CD4-positive, alpha-beta memory T cell (primary cell): ENCODE data around the gene GOLGA8S. TPM values are rescaled to one million over a fixed set of nuclear protein-coding genes. Genes with fewer than 3 reads are reported as not detected.
"Not testable (repeated sequence)": the region's sequence is repeated elsewhere in the genome, so short reads cannot be mapped to it uniquely, and the experiment has no call there.

Experiments used
- CTCF ChIA-PET: fragments of 350-600 bp; sonication (Branson Sonifier 250); formaldehyde crosslinking; loops from one replicate; lab custom pipeline; 2021; ENCODE audit warnings: inconsistent platforms; ENCODE audit not compliant: partially characterized antibody; lab: Charles Lee
- POLR2A ChIA-PET: fragments of 350-600 bp; sonication (Branson Sonifier 250); formaldehyde crosslinking; loops from one replicate; lab custom pipeline; 2021; ENCODE audit not compliant: partially characterized antibody; lab: Charles Lee
- DNase-seq, 5 donors: peaks; one replicate each; pipeline versions ENCODE4 v3.0.0 to v3.0.0-alpha.2; 2020 to 2022; ENCODE audit warnings: mixed read lengths in 1 of 5
- H3K27ac ChIP-seq: one replicate; pipeline ENCODE4 v1.7.0; 2013; ENCODE audit warnings: low read depth, low read length
- H3K27me3 ChIP-seq: 2 replicates; pipeline ENCODE4 v1.7.0; 2013; ENCODE audit warnings: mild to moderate bottlenecking, low read length, moderate library complexity; ENCODE audit not compliant: insufficient read depth
- H3K36me3 ChIP-seq: 2 replicates; pipeline ENCODE4 v1.7.0; 2013; ENCODE audit warnings: mild to moderate bottlenecking, low read length, moderate library complexity; ENCODE audit not compliant: insufficient read depth
- H3K4me1 ChIP-seq: 2 replicates; pipeline ENCODE4 v1.7.0; 2013; ENCODE audit warnings: mild to moderate bottlenecking, low read length, moderate library complexity; ENCODE audit not compliant: insufficient read depth
- H3K4me3 ChIP-seq, 2 donors: one replicate each; pipeline ENCODE4 v1.7.0; 2013; ENCODE audit warnings: low read length in 2 of 2, mild to moderate bottlenecking in 1 of 2
- H3K9me3 ChIP-seq, 2 donors: one replicate each; pipeline ENCODE4 v1.7.0; 2013; ENCODE audit warnings: low read length in 2 of 2, control low read depth in 1 of 2; ENCODE audit not compliant: control insufficient read depth in 1 of 2
- H3K27ac Mint-ChIP-seq, 7 donors: one replicate each; pipeline ENCODE4 v1.8.0; 2020 to 2021; ENCODE audit warnings: mixed read lengths in 7 of 7, mild to moderate bottlenecking in 6 of 7, inconsistent platforms in 3 of 7, moderate library complexity in 3 of 7
- H3K27me3 Mint-ChIP-seq, 2 donors: one replicate each; pipeline ENCODE4 v1.8.0; 2020 to 2021; ENCODE audit warnings: mixed read lengths in 2 of 2
- H3K36me3 Mint-ChIP-seq, 2 donors: one replicate each; pipeline ENCODE4 v1.8.0; 2020 to 2021; ENCODE audit warnings: mixed read lengths in 2 of 2, inconsistent platforms in 1 of 2, mild to moderate bottlenecking in 1 of 2
- H3K4me1 Mint-ChIP-seq, 4 donors: one replicate each; pipeline ENCODE4 v1.8.0; 2020 to 2021; ENCODE audit warnings: mixed read lengths in 4 of 4, mild to moderate bottlenecking in 1 of 4
- H3K4me3 Mint-ChIP-seq, 8 donors: one replicate each; pipeline ENCODE4 v1.8.0; 2020 to 2021; ENCODE audit warnings: mixed read lengths in 8 of 8, mild to moderate bottlenecking in 7 of 8, moderate library complexity in 6 of 8, inconsistent platforms in 3 of 8
- H3K9me3 Mint-ChIP-seq, 8 donors: one replicate each; pipeline ENCODE4 v1.8.0; 2020 to 2021; ENCODE audit warnings: mixed read lengths in 8 of 8, mild to moderate bottlenecking in 5 of 8, inconsistent platforms in 3 of 8, moderate library complexity in 1 of 8
- intact Hi-C: fragments of 100-400 bp; cut with micrococcal nuclease; formaldehyde crosslinking; loops from one replicate; pipeline ENCODE4 v1.15.1; 2023
- polyA plus RNA-seq, 2 donors: library from polyadenylated mRNA; unstranded; fragments of 300-500 nt; fragmentation: Illumina TruSeq; gene quantifications; one replicate each; pipeline ENCODE4 v1.2.3, GENCODE V29; 2021
- total RNA-seq, 2 experiments: library from RNA; stranded (reverse); gene quantifications; one replicate each; pipeline ENCODE4 v1.2.3, GENCODE V29; 2021

GOLGA8S gene
- total RNA-seq (under 1 TPM; 0.30 to 0.35 TPM), polyA plus RNA-seq (not detected)

GRCh38 chr15:23354448-23354847 lies at the start of gene GOLGA8S:
GOLGA8S (plus strand) TSS chr15:23354748; CDS start chr15:23354810, 62 bp downstream.
- H3K4me3 ChIP-seq, intact Hi-C loops, H3K36me3 Mint-ChIP-seq, H3K4me3 Mint-ChIP-seq, H3K9me3 ChIP-seq, H3K27me3 ChIP-seq, H3K36me3 ChIP-seq, H3K27ac Mint-ChIP-seq, H3K4me1 ChIP-seq, H3K4me1 Mint-ChIP-seq, CTCF ChIA-PET, DNase-seq, H3K27ac ChIP-seq, POLR2A ChIA-PET, H3K27me3 Mint-ChIP-seq, H3K9me3 Mint-ChIP-seq: not testable (repeated sequence)

GRCh38 chr15:23304805-23305204 lies 49.7 kb upstream of the GOLGA8S start:
- H3K36me3 Mint-ChIP-seq = peaks cover 4 to 15% of the 10 kb centered on the region in 2 donors
- peak overlapping the region in 5 of 7 donors; percentile 41 to 96 (median 72) for H3K27ac Mint-ChIP-seq
- H3K27me3 ChIP-seq, POLR2A ChIA-PET, CTCF ChIA-PET, H3K9me3 ChIP-seq, intact Hi-C loops, H3K36me3 ChIP-seq, H3K27ac ChIP-seq, H3K4me3 ChIP-seq, DNase-seq, H3K9me3 Mint-ChIP-seq, H3K27me3 Mint-ChIP-seq: not testable (repeated sequence)
- peaks cover 19% of the 10 kb centered on the region for H3K4me1 ChIP-seq
- H3K4me3 Mint-ChIP-seq = peak overlapping the region; percentile 70 to 93 (median 90)
- H3K4me1 Mint-ChIP-seq = peaks cover 24 to 46% (median 28%) of the 10 kb centered on the region in 4 donors

GRCh38 chr15:23305921-23306320 lies 48.6 kb upstream of the GOLGA8S start:
- CTCF ChIA-PET, H3K4me3 ChIP-seq, H3K27me3 Mint-ChIP-seq, POLR2A ChIA-PET, H3K27ac ChIP-seq, intact Hi-C loops, H3K9me3 Mint-ChIP-seq, H3K36me3 ChIP-seq, DNase-seq, H3K27me3 ChIP-seq, H3K9me3 ChIP-seq: not testable (repeated sequence)
- Mint-ChIP-seq H3K27ac (peak overlapping the region in 1 of 7 donors; percentile 19), H3K36me3 (peaks cover 4 to 19% of the 10 kb centered on the region in 2 donors), H3K4me3 (peak overlapping the region in 5 of 8 donors; percentile 8 to 57 (median 18)), H3K4me1 (peaks cover 24 to 46% (median 28%) of the 10 kb centered on the region in 4 donors)
- peaks cover 19% of the 10 kb centered on the region for H3K4me1 ChIP-seq

- peaks cover 10 to 24% (median 13%) of the 10 kb centered on the region in 4 donors for H3K4me1 Mint-ChIP-seq
- DNase-seq = not testable (repeated sequence)
Measured at GRCh38 chr15:23311233-23311632, 43.3 kb upstream of the GOLGA8S start.

GRCh38 chr15:23334096-23334495 lies 20.5 kb upstream of the GOLGA8S start, which contains the start of gene GOLGA6L26:
GOLGA6L26 (minus strand) TSS chr15:23334196; CDS start chr15:23334135, 61 bp downstream.
- CTCF ChIA-PET, H3K36me3 ChIP-seq, H3K27me3 Mint-ChIP-seq, H3K36me3 Mint-ChIP-seq, H3K4me1 Mint-ChIP-seq, POLR2A ChIA-PET, DNase-seq, H3K4me3 ChIP-seq, H3K4me3 Mint-ChIP-seq, H3K9me3 ChIP-seq, H3K9me3 Mint-ChIP-seq, H3K27me3 ChIP-seq, H3K27ac Mint-ChIP-seq, H3K4me1 ChIP-seq, intact Hi-C loops, H3K27ac ChIP-seq: not testable (repeated sequence)

More at GRCh38 chr15:23311233-23311632, 43.3 kb upstream of the GOLGA8S start:
- CTCF ChIA-PET, intact Hi-C loops, H3K4me3 Mint-ChIP-seq, H3K4me3 ChIP-seq, H3K36me3 ChIP-seq, H3K27ac Mint-ChIP-seq, H3K4me1 ChIP-seq, H3K27ac ChIP-seq, H3K27me3 ChIP-seq, H3K9me3 Mint-ChIP-seq, H3K9me3 ChIP-seq, H3K27me3 Mint-ChIP-seq, POLR2A ChIA-PET: not testable (repeated sequence)
- H3K36me3 Mint-ChIP-seq = peaks cover 2 to 23% of the 10 kb centered on the region in 2 donors

GRCh38 chr15:23362622-23363021 lies 8.1 kb downstream of the GOLGA8S start:
- H3K27ac ChIP-seq, H3K4me1 ChIP-seq, H3K27ac Mint-ChIP-seq, CTCF ChIA-PET, H3K4me3 Mint-ChIP-seq, DNase-seq, intact Hi-C loops, H3K9me3 Mint-ChIP-seq, H3K4me3 ChIP-seq, H3K27me3 ChIP-seq, H3K9me3 ChIP-seq, H3K4me1 Mint-ChIP-seq, H3K27me3 Mint-ChIP-seq, H3K36me3 Mint-ChIP-seq, POLR2A ChIA-PET, H3K36me3 ChIP-seq: not testable (repeated sequence)

GRCh38 chr15:23364261-23364660 lies 9.7 kb downstream of the GOLGA8S start:
- H3K36me3 Mint-ChIP-seq, H3K27ac Mint-ChIP-seq, DNase-seq, H3K4me3 ChIP-seq, H3K9me3 Mint-ChIP-seq, H3K4me3 Mint-ChIP-seq, H3K9me3 ChIP-seq, intact Hi-C loops, H3K27ac ChIP-seq, H3K27me3 Mint-ChIP-seq, H3K27me3 ChIP-seq, H3K4me1 ChIP-seq, H3K36me3 ChIP-seq, H3K4me1 Mint-ChIP-seq, CTCF ChIA-PET, POLR2A ChIA-PET: not testable (repeated sequence)

- POLR2A ChIA-PET = no interaction called here
- H3K27me3 Mint-ChIP-seq = no peaks in the 10 kb centered on the region
Measured at GRCh38 chr15:23370578-23370977, 16.0 kb downstream of the GOLGA8S start.

More at GRCh38 chr15:23370578-23370977, 16.0 kb downstream of the GOLGA8S start:
- intact Hi-C loops = no loop called here
- Mint-ChIP-seq H3K4me1 (no peaks in the 10 kb centered on the region), H3K36me3 (no peaks in the 10 kb centered on the region), H3K4me3 (no peak overlapping the region), H3K27ac (no peak overlapping the region), H3K9me3 (no peaks in the 10 kb centered on the region)
- Histone ChIP-seq H3K36me3 (no peaks in the 10 kb centered on the region), H3K27me3 (no peaks in the 10 kb centered on the region), H3K27ac (no peak overlapping the region), H3K4me1 (no peaks in the 10 kb centered on the region), H3K9me3 (no peaks in the 10 kb centered on the region), H3K4me3 (no peak overlapping the region)
- DNase-seq = no peak
- CTCF ChIA-PET = no interaction called here
